Liver (tissue), 9 donors: ENCODE results near the gene SLC6A8. TPM values are rescaled to one million over a fixed set of nuclear protein-coding genes. Genes with fewer than 3 reads are reported as not detected.

ENCODE experiments used
- DNase-seq: peaks from one replicate; pipeline ENCODE4 v3.0.0-alpha.2; 2017; ENCODE audit warnings: low spot score
- H3K27ac ChIP-seq, 2 donors: one replicate each; pipeline ENCODE4 v1.7.0; 2013; ENCODE audit warnings: inconsistent platforms in 2 of 2, low read length in 2 of 2, control low read depth in 1 of 2, low read depth in 1 of 2, mild to moderate bottlenecking in 1 of 2
- H3K27me3 ChIP-seq, 4 donors: one replicate each; pipeline versions ENCODE4 v1.6.1 to v1.7.0; 2013; ENCODE audit warnings: low read length in 3 of 4, inconsistent platforms in 1 of 4, mild to moderate bottlenecking in 1 of 4, moderate library complexity in 1 of 4; ENCODE audit not compliant: control insufficient read depth in 4 of 4, insufficient read depth in 4 of 4
- H3K36me3 ChIP-seq, 4 donors: one replicate each; pipeline versions ENCODE4 v1.6.1 to v1.7.0; 2013; ENCODE audit warnings: low read length in 3 of 4, mild to moderate bottlenecking in 3 of 4, low read depth in 1 of 4, moderate library complexity in 1 of 4; ENCODE audit not compliant: control insufficient read depth in 4 of 4, insufficient read depth in 3 of 4
- H3K4me1 ChIP-seq, 4 donors: one replicate each; pipeline versions ENCODE4 v1.6.1 to v1.7.0; 2013; ENCODE audit warnings: low read length in 3 of 4, mild to moderate bottlenecking in 3 of 4, moderate library complexity in 1 of 4; ENCODE audit not compliant: control insufficient read depth in 4 of 4, insufficient read depth in 4 of 4
- H3K4me3 ChIP-seq, 3 donors: one replicate each; pipeline versions ENCODE4 v1.6.1 to v1.7.0; 2013; ENCODE audit warnings: low read length in 3 of 3, control low read depth in 1 of 3, low read depth in 1 of 3, mild to moderate bottlenecking in 1 of 3
- H3K9ac ChIP-seq, 2 donors: one replicate each; pipeline ENCODE4 v1.7.0; 2013; ENCODE audit warnings: low read length in 2 of 2, mild to moderate bottlenecking in 2 of 2, moderate library complexity in 2 of 2, control low read depth in 1 of 2, low read depth in 1 of 2
- H3K9me3 ChIP-seq, 4 donors: one replicate each; pipeline versions ENCODE4 v1.6.1 to v1.7.0; 2013; ENCODE audit warnings: low read length in 3 of 4; ENCODE audit not compliant: control insufficient read depth in 4 of 4
- CTCF ChIP-seq: fragments of 150-350 bp; IDR thresholded peaks from 2 replicates; pipeline ENCODE4 v1.5.1; 2017; ENCODE audit warnings: improper control_type of control experiment, low read depth, low read length; ENCODE audit not compliant: missing input control
- EGR1 ChIP-seq, 2 donors: IDR thresholded peaks; 2 replicates each; pipeline ENCODE4 v1.6.1; 2016 to 2018; ENCODE audit warnings: antibody characterized with exemption in 2 of 2, low read depth in 2 of 2
- FOXA1 ChIP-seq: IDR thresholded peaks from 2 replicates; pipeline ENCODE4 v1.6.1; 2016; ENCODE audit warnings: antibody characterized with exemption
- FOXA2 ChIP-seq: IDR thresholded peaks from 2 replicates; pipeline ENCODE4 v1.6.1; 2016; ENCODE audit warnings: antibody characterized with exemption
- GABPA ChIP-seq, 2 donors: IDR thresholded peaks in 1 of 2; conservative IDR thresholded peaks in 1 of 2; 2 replicates each; pipeline ENCODE4 v1.6.1; 2016; ENCODE audit warnings: antibody characterized with exemption in 2 of 2, mild to moderate bottlenecking in 1 of 2, moderate library complexity in 1 of 2
- HNF4A ChIP-seq, 2 donors: conservative IDR thresholded peaks; 2 replicates each; pipeline ENCODE4 v1.6.1; 2016; ENCODE audit warnings: antibody characterized with exemption in 2 of 2, mild to moderate bottlenecking in 2 of 2
- HNF4G ChIP-seq: IDR thresholded peaks from 2 replicates; pipeline ENCODE4 v1.6.1; 2016; ENCODE audit warnings: antibody characterized with exemption
- JUND ChIP-seq, 2 donors: IDR thresholded peaks; 2 replicates each; pipeline ENCODE4 v1.6.1; 2016; ENCODE audit warnings: antibody characterized with exemption in 2 of 2
- MAX ChIP-seq: IDR thresholded peaks from 2 replicates; pipeline ENCODE4 v1.6.1; 2016; ENCODE audit warnings: antibody characterized with exemption
- NR2F2 ChIP-seq: IDR thresholded peaks from 2 replicates; pipeline ENCODE4 v1.6.1; 2016; ENCODE audit warnings: antibody characterized with exemption
- RAD21 ChIP-seq, 2 donors: IDR thresholded peaks; 2 replicates each; pipeline ENCODE4 v1.6.1; 2016; ENCODE audit warnings: antibody characterized with exemption in 2 of 2, mild to moderate bottlenecking in 2 of 2
- REST ChIP-seq: IDR thresholded peaks from 2 replicates; pipeline ENCODE4 v1.6.1; 2016; ENCODE audit warnings: antibody characterized with exemption, mild to moderate bottlenecking
- RXRA ChIP-seq, 2 donors: IDR thresholded peaks; 2 replicates each; pipeline ENCODE4 v1.6.1; 2017 to 2018; ENCODE audit warnings: antibody characterized with exemption in 2 of 2, mild to moderate bottlenecking in 1 of 2
- SP1 ChIP-seq: IDR thresholded peaks from 2 replicates; pipeline ENCODE4 v1.6.1; 2018; ENCODE audit warnings: antibody characterized with exemption, mild to moderate bottlenecking
- TAF1 ChIP-seq: conservative IDR thresholded peaks from 2 replicates; pipeline ENCODE4 v1.6.1; 2016; ENCODE audit warnings: antibody characterized with exemption, mild to moderate bottlenecking
- YY1 ChIP-seq: IDR thresholded peaks from 2 replicates; pipeline ENCODE4 v1.6.1; 2016; ENCODE audit warnings: antibody characterized with exemption, mild to moderate bottlenecking
- WGBS: extraction: QIAGEN DNeasy Blood & Tissue Kit; methylation state at CpG from one replicate; pipeline ENCODE4 v1.1.7; 2013; 5-methylcytosine and 5-hydroxymethylcytosine counted together
- polyA plus RNA-seq, 2 donors: library from polyadenylated mRNA; stranded (reverse) in 1 of 2; unstranded in 1 of 2; fragments of 200-250 nt in 1 of 2; fragments of >200 nt in 1 of 2; fragmentation: Nextera tagmentation in 1 of 2; extraction: Ambion mirVana in 1 of 2; gene quantifications; one replicate each; pipeline versions ENCODE4 v1.2.1 to v1.2.3, GENCODE V29; 2013 to 2015
- total RNA-seq, 2 donors: library from RNA; depleted of rRNA; stranded (reverse); fragments of >200 nt; gene quantifications; one replicate each; pipeline ENCODE4 v1.2.3, GENCODE V29; 2014
- TF ChIP-seq, protein P1 (sequence below): IDR thresholded peaks from 2 replicates; pipeline ENCODE4 v1.6.1; 2016; ENCODE audit warnings: antibody characterized with exemption
- donor health status: healthy.
- donor health status: healthy.
- donor health status: healthy.
- donor health status: healthy.
- donor health status: healthy.

SLC6A8 gene
- total and polyA plus RNA-seq, 4 donors, result 0.25 to 44.4 (median 1.4) TPM

DNA sequence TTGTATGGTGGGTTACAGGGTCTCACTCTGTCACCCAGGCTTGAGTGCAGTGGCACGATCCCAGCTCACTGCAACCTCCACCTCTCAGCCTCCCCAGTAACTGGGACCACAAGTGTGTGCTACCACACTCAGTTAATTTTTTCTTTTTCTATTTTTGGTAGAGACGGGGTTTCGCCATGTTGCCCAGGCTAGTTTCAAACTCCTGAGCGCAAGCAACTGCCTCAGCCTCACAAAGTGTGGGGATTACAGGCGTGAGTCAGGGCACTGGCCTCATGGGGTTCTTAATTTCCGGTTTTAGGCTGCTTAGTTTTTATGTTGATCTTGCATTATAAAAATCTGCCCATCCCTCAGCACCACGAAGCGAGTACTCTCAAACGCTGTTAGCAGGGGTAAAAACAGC lies 29.7 kb downstream of the SLC6A8 start:
- Histone ChIP-seq H3K9ac (no peak overlapping the region), H3K4me1 (peaks cover under 1 to 5% (median under 1%) of the 10 kb centered on the region in 4 donors), H3K36me3 (peaks cover 9 to 44% (median 25%) of the 10 kb centered on the region in 4 donors), H3K4me3 (no peak overlapping the region), H3K27ac (no peak overlapping the region), H3K27me3 (no peaks in the 10 kb centered on the region), H3K9me3 (no peaks in the 10 kb centered on the region)
- WGBS, result 95% methylated on average over 9 of the region's 9 CpGs
- no peak for DNase-seq
- no peak for TF ChIP-seq RXRA (IDR thresholded peaks at IDR 0.05)
- TF ChIP-seq REST, result no peak
- no peak for TF ChIP-seq FOXA2
- TF ChIP-seq MAX, result no peak
- no peak for TF ChIP-seq FOXA1
- no peak for TF ChIP-seq HNF4G
- TF ChIP-seq TAF1, result no peak
- no peak for TF ChIP-seq SP1
- no peak for TF ChIP-seq RAD21 (IDR thresholded peaks at IDR 0.05)
- TF ChIP-seq, protein P1, sequence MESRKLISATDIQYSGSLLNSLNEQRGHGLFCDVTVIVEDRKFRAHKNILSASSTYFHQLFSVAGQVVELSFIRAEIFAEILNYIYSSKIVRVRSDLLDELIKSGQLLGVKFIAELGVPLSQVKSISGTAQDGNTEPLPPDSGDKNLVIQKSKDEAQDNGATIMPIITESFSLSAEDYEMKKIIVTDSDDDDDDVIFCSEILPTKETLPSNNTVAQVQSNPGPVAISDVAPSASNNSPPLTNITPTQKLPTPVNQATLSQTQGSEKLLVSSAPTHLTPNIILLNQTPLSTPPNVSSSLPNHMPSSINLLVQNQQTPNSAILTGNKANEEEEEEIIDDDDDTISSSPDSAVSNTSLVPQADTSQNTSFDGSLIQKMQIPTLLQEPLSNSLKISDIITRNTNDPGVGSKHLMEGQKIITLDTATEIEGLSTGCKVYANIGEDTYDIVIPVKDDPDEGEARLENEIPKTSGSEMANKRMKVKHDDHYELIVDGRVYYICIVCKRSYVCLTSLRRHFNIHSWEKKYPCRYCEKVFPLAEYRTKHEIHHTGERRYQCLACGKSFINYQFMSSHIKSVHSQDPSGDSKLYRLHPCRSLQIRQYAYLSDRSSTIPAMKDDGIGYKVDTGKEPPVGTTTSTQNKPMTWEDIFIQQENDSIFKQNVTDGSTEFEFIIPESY, result no peak
- no peak for TF ChIP-seq JUND (IDR thresholded peaks at IDR 0.05)
- TF ChIP-seq CTCF, result no peak
- TF ChIP-seq YY1, result no peak
- TF ChIP-seq GABPA (IDR thresholded peaks at IDR 0.05 in 1 of 2, conservative IDR thresholded peaks at IDR 0.05 in 1 of 2), result no peak
- TF ChIP-seq EGR1 (IDR thresholded peaks at IDR 0.05; ENCODE audit: low read depth in 2 of 2), result no peak
- no peak for TF ChIP-seq NR2F2

DNA sequence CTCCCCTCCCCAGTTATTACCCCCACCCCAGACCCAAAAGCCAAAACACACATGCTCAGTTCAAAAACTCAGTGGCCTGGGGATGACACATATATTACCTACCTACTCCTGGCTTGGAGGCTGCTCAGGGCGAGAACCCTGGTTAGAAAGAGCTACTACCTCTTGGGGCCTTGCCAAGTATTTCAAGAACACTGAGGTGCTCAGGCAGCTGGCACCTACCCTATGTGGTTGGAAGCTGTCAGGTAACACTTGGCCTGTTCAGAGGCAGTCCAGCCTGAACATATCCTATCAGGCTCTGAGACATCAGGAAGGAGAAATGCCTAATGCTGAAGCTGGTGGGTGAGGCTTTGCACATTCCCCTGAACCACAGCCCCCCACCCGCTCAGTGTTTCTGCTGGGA lies 31.5 kb downstream of the SLC6A8 start:
- DNase-seq, result no peak
- Histone ChIP-seq H3K27ac (no peak overlapping the region), H3K27me3 (no peaks in the 10 kb centered on the region), H3K4me1 (peaks cover 2 to 15% (median 7%) of the 10 kb centered on the region in 4 donors), H3K9me3 (no peaks in the 10 kb centered on the region), H3K4me3 (no peak overlapping the region), H3K36me3 (peaks cover 3 to 36% (median 21%) of the 10 kb centered on the region in 4 donors), H3K9ac (no peak overlapping the region)
- TF ChIP-seq YY1 (no peak), TAF1 (no peak), HNF4G (no peak), FOXA2 (no peak), MAX (no peak), HNF4A (conservative IDR thresholded peaks at IDR 0.05) (no peak), FOXA1 (no peak), EGR1 (IDR thresholded peaks at IDR 0.05; ENCODE audit: low read depth in 2 of 2) (no peak), REST (no peak), SP1 (no peak), JUND (IDR thresholded peaks at IDR 0.05) (no peak), GABPA (IDR thresholded peaks at IDR 0.05 in 1 of 2, conservative IDR thresholded peaks at IDR 0.05 in 1 of 2) (no peak)
- TF ChIP-seq, protein P1, result no peak
- WGBS, result 90% methylated on average over 2 of the region's 2 CpGs
